HG03378 (cell line): Measurements from ENCODE around the gene TMEM198.

Experiments used
- ATAC-seq: cut with Tn5 transposase; IDR thresholded peaks from one replicate; pipeline ENCODE4 v1.9.1; 2021; ENCODE audit warnings: mild to moderate bottlenecking, moderate library complexity; ENCODE audit not compliant: unreplicated experiment

TMEM198 gene, protein sequence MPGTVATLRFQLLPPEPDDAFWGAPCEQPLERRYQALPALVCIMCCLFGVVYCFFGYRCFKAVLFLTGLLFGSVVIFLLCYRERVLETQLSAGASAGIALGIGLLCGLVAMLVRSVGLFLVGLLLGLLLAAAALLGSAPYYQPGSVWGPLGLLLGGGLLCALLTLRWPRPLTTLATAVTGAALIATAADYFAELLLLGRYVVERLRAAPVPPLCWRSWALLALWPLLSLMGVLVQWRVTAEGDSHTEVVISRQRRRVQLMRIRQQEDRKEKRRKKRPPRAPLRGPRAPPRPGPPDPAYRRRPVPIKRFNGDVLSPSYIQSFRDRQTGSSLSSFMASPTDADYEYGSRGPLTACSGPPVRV

DNA sequence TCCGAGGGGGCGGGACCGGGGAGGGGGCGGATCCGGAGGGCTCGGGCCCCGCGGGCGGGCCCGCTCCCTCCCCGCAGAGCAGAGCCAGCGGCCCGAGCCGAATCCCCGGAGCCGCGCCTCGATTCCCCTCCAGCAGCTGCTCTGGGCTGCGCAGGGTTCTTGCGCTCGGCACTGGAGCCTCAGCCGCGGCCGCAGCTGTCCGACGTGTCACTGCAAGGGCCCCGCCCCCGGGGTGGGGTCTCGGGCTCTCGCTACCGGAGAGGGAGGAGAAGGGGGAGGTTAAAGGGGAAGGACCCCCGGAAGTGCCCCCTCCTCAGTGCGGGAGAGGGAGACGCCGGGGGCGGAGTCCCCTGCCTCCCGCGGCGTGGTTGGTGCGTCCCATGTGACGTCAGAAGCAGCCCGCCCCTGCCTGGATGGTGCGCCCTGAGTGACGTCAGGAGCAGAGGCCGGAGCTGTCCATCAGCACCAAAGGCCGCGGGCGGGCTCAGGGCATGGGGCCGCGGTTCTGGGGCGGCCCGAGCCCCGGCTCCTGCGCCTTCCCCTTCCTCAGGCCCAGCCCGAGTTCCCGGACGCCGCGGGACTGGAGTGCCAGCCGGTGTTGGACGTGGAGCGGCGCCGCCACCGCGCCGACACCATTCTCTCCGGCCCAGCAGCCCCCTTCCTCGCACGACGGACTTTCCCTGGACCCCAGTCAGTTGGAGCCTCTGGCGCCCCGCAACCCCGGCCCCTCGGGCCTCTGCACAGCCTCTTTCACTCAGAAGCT, at the start of gene TMEM198, which contains the start of gene CHPF:
Gene TMEM198, plus strand, starts transcription at position 433 of the 763 bp plus-strand sequence. CDS start 700 bp downstream, outside the sequence.
Gene CHPF, minus strand, starts transcription at position 214 of the 763 bp plus-strand sequence. CDS start 271 bp downstream, outside the sequence.
- ATAC-seq, result peak; percentile 60

DNA sequence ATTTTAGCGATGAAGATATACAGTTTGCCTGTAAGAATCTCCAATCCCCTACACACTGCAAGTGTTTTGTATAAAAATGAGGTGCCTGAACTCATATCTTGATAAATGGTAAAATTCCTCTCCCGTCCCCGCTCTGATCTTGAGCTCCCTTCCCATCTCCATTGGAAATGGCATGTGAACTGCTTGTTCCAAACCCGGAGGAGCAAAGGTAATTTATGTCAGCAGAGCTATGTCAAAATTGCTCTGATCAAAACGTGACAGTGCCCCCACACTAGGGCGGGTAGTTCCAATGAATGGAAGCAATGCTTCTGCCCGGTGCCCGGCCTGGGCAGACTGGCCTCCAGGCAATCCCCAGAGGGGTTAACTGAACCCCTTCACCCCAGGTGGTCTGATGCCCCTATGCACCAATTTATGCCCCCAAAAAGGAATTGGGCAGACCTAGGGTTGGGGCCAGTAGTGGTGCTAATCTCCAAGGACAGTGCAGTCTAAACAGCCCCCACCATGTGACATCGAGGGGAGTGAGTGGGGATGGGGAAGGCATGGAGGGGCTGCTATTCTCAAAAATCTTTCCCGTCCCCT, 48.8 kb upstream of the TMEM198 start:
- no peak for ATAC-seq

DNA sequence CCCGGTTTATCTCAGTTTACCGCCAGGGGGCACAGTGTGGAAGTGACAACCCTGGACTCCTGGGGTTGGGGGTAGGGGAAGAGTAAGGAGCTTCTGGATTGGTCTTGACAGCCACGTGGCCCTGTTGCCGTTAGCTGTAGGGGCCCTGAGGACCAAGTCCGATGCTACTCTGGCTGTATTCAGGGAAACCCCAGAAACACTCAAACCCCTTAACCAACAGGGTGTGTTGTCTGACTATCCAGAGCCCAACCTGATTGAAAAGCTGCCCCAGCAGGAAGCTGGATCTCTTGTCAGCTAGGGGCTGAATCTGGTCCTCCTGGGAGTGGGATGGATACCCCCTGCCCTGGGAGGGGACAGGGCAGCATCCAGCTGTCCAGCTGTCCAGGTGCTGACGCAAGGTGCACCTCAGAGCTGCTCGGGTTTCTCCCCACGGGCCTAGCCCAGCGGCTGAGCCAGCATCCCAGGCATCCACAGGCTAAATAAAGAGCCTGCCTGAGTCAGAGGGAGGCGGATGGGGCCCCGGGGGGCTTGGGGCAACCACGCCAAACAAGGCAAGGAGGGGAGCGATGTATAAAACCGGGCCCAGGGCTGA, 48.2 kb upstream of the TMEM198 start:
- no peak for ATAC-seq

- no peak for ATAC-seq
These were observed 47.5 kb upstream of the TMEM198 start for GRCh38 chr2:219496247-219496824.

DNA sequence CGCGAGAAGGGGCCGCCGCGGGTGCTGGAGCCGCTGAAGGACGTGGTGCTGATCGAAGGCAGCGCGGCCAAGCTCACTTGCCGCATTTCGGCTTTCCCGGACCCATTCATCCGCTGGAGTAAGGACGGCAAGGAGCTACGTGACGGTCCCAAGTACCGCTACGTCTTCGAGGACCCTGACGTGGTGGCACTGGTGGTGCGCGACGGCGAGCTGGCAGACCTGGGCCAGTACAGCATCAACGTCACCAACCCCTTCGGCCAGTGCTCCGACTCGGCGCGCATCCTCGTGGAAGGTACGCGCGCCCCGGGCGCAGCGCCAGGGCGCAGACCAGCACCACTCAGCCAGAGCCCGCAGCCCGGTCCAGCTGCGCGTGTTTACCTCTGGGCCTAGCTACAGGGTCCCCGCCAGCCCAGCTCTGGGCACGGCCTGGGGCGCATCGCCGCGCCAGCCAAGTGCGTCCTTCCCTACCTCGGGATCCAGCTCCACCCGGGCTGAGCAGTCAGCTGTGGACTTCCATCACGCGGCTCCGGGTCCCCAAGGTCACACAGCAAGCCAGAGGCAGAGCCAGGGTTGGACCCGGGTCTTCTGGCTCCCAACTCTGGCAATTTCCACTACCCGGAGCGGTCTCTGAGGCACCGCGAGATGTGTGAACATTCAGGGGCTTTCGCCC, 46.9 kb upstream of the TMEM198 start:
- ATAC-seq, result no peak

GRCh38 chr2:219497495-219498279, 46.1 kb upstream of the TMEM198 start:
- no peak for ATAC-seq

DNA sequence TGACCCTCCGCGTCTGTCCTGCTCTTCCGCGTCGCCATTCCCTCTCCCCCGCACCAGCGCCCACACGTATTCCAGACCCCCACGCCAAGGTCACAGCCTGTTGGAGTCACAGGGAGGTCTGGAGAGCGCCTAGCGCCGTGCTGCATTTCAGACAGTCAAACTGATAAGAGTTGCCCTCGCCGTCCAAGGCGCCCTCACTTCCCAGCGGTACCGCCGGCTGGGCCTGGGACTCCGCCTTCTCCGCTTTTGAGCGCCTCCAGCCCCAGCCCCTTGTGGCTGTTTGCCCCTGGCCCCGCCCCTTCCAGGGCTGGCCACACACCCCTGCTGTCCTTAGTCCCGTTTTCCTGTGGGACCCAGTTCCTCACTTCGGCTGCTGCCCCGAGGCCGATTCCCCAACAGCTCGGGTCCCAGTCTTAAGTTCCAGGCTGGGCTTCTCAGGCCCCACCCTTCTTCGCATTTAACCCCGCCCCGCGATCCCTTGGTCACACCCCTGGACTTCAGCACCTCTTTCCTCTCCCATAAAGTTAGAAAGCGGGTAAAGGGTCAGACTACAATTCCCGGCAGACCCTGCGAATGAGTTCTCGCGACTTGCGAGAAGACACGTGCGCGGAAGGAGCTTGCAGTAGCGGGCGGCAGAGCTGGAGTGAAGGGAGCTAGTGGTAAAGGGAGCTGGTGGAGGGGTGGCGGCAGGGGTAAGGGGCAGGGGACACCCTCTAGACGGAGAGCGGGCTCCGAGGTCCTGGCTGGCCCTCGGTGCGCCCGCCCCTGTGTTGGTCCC, 45.4 kb upstream of the TMEM198 start, which contains the start of gene GMPPA:
Gene GMPPA, plus strand, starts transcription at position 612 of the 778 bp plus-strand sequence. CDS start 1,085 bp downstream, outside the sequence.
- ATAC-seq, result peak; percentile 97

- no peak for ATAC-seq
These were observed 44.8 kb upstream of the TMEM198 start for GRCh38 chr2:219499058-219499307.

DNA sequence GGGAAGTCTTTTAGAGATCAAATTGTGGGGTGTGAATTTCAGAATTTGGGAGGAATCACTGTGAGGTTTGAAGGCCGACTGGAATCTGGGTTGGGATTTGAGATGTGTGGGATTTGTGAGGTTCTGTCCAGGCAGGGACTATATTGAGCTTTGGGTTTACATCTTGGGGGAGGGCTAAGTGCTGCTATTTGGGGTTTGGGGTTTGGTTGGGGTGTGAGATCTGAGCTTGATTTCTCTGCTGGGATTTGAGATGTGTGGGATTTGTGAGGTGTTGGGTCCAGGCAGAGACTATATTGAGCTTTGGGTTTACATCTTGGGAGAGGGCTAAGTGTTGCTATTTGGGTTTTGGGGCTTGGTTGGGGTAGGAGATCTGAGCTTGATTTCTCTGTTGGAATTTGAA, 44.3 kb upstream of the TMEM198 start:
- ATAC-seq, result no peak

DNA sequence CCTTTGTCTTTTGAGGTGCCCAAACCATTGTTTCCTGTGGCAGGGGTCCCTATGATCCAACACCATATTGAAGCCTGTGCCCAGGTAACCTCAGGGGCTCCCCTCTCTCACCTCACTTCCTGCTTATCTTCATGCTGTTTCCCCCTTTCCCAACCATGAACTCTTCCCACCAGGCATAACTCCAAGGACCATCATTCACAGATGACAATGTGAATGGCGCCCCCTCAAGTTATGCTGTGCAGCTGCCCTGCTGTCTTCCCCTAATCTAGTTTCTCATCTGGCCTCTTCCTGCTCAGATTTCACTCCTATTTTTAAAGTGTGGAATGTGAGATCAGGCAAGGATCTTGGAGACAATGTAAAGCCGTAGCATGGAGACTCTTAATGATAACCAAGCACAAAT, 43.7 kb upstream of the TMEM198 start:
- no peak for ATAC-seq

DNA sequence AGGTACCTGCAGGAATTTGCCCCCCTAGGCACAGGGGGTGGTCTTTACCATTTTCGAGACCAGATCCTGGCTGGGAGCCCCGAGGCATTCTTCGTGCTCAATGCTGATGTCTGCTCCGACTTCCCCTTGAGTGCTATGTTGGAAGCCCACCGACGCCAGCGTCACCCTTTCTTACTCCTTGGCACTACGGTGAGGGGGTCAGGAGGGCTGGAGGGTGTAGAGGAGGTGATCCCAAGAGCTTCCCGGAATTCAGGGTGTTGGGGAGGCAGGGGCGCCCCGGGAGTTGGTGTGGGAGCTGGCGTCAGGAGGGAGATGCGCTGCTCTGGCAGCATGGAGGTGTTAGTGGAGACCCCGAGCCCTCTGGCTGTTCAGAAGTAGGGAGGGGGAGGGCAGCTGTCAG, 42.0 kb upstream of the TMEM198 start:
- ATAC-seq, result no peak

GRCh38 chr2:219502618-219503017, 41.2 kb upstream of the TMEM198 start:
- no peak for ATAC-seq

DNA sequence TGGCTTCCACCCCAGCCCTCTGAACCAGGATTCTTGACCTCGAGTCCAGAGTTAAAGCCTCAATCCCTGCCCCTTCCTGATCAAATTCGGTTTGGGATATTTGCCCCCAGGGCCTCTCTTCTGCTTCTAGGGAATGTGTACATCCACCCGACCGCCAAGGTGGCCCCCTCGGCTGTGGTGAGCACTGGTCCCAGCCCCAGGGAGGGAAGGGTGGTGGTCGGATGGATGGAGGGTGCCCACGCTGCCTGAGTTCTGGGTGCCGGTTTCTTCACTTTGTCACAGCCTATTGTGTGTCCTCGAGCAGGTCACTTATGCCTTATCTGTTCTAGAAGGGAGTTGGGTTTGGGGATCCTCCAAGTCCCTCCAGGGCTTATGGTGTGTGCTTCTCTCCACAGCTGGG, 38.2 kb upstream of the TMEM198 start:
- no peak for ATAC-seq

DNA sequence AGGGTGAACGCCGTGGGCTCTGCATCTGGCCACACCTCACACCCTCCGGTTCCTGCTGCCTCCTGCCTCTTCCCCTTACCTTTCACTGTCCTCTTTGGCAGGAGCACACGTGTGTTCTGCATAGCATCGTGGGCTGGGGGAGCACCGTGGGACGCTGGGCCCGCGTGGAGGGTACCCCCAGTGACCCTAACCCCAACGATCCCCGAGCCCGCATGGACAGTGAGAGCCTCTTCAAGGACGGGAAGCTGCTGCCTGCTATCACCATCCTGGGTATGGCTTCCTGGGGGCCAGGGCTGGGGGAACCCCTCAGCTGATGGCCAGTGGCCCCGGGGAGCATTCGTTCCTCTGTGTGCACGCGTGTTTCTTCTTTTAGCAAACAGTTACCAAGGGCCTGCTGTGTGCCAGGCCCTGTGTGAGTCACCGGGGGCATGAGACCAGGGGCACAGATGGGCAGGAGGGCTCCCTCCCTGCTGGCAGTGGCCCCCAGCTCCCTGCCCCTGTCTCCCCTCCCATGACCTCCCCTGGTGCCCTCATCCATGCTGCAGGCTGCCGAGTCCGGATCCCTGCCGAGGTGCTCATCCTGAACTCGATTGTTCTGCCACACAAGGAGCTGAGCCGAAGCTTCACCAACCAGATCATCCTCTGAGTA, 37.6 kb upstream of the TMEM198 start:
- ATAC-seq, result no peak

DNA sequence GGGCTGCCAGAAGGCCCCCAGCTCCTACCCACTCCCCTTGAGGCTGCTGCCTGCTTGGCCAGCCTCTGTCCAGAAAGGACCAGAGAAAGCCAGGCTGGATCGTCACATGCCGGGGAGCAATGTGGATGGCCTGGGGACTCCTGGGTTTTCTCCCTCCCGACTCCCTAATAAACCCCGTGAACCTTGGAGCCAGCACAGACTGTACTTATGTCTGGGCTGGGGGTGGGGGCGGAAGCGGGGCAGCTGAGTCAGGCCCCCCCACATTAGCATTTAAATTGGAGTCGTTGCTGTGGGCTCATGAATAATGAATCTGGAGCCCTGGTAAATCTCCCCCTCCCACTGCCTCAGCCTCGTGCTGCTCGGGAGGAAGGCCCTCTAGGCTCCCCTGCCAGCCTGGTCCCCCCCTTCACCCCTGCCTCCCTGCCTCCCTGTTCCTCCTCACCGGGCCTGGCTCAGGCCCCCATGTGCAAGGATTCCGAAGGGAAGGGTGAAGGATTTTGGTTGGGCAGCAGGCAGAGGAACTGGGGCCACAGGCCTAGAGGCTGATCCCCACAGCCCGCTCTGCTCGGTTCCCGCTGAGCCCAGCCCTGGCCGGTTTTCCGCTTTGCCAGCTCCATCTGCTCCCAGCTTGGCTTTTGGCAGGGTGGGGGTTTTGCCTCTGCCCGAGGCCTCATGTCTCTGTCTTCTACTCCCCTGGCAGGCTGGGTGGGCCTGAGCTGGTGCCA, 36.9 kb upstream of the TMEM198 start:
- ATAC-seq, result no peak

DNA sequence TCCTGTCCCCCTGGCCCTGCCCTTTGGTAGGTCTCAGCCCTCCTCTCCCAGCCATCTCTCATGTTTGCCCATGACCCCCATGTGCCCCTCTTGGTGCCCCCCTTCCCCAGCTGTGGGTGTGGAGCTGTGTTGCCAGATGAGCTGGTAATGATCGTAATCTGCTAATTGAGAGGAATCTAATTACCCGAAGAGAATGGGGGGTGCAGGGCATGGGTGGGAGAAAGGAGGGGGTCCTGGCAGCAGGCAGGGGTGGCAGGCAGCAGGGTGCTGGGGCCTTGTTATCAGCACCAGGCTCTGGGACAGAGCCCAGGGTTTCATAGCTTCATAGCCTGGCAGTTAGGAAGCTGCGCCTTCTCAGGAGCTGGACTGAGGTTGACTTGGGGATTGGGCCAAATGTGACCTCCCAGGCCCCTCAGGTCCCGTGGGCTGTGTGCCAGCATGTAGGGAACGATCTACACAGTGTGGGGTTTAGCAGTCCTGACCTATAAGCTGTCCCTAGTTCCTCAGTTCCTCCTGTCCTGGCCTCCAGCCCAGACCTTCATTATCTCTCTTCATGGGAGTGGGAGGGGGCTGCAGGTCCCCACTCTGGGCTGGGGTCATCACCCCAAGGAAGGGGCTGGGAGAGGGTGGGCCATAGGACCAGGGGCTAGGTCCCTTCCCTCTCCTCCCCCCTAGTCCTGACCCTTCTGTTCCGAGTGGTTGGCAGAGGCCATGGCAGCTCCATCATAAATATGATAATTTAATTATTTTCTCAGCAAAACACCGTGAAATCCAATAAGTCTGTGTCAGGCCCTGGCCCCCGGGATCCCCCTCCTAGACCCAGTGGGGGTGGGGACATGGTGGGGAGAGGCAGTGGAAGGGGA, 36.0 kb upstream of the TMEM198 start:
- ATAC-seq, result no peak

- ATAC-seq, result no peak
These were observed 35.4 kb upstream of the TMEM198 start for GRCh38 chr2:219508444-219508734.
